Glomerular visceral epithelial cell (primary cell): ENCODE results near the gene SLIT3.
A peak's percentile ranks its signal among the peaks of the same experiment; 100 is the strongest.
"Not testable (repeated sequence)": the region's sequence is repeated elsewhere in the genome, so short reads cannot be mapped to it uniquely, and the experiment has no call there.

Experiments
- DNase-seq: peaks from one replicate; pipeline ENCODE4 v3.0.0-alpha.2; 2016; ENCODE audit errors: extremely low spot score

SLIT3 gene

GRCh38 chr5:168648016-168648415 lies 652.9 kb downstream of the SLIT3 start:
- DNase-seq = no peak

DNA sequence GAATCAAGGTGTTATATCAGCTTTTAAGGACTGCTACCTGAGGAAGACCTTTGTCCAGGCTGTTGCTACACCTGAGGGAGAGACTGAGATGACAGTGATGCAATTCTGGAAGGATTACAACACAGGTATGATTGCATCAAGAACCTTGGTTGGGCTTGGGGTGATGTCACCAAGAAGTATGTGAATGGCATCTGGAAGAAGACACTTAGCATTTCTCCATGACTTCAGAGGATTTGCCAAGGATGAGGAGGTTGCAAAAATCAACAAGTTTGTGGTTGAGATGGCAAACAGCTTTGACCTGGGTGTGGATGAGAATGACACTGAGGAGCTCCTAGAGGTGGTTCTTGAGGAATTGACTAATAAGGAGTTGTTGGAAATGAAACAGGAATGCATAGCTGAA lies 653.9 kb downstream of the SLIT3 start:
- DNase-seq = peak; percentile 12

DNA sequence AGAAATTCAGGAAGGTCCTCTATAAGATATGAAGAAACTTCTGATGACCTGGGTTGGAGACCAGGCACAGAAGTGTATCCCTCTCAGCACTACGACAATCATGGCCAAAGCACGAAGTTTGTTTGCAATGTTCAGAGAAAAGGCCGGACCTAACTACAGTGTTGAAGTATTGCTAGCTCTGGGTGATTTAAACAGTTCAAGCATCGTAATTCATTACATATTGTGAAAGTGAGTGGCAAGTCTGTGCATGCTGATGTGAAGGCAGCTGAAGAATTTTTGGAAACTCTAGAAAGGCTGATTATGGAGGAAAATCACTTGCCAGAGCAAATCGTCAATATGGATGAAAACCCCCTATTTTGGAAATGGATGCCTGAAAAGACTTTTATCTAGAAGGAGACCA lies 654.6 kb downstream of the SLIT3 start:
- DNase-seq = no peak

- no peak for DNase-seq
Observed at GRCh38 chr5:168645195-168645594, 655.7 kb downstream of the SLIT3 start.

DNA sequence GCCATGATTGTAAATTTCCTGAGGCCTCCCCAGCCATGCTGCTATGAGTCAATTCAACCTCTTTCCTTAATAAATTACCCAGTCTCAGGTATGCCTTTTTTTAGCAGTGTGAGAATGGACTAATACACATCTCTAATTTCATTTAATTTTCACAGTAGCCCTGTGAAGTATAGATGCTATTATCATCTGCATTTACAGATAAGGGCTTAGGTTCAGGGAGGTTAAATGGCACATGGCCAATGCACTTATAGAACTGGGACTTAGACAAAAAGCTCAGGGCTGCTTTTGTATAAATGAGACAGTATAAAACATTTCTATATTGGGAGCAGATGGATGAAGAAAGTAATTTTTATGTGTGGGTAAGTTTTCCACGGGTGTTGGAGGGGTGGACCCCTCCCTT lies 658.9 kb downstream of the SLIT3 start:
- DNase-seq = no peak

GRCh38 chr5:168638846-168639245 lies 662.1 kb downstream of the SLIT3 start:
- DNase-seq = not testable (repeated sequence)

- no peak for DNase-seq
Observed at GRCh38 chr5:168637793-168638192, 663.1 kb downstream of the SLIT3 start.

- no peak for DNase-seq
Observed at GRCh38 chr5:168637281-168637680, 663.7 kb downstream of the SLIT3 start.

DNA sequence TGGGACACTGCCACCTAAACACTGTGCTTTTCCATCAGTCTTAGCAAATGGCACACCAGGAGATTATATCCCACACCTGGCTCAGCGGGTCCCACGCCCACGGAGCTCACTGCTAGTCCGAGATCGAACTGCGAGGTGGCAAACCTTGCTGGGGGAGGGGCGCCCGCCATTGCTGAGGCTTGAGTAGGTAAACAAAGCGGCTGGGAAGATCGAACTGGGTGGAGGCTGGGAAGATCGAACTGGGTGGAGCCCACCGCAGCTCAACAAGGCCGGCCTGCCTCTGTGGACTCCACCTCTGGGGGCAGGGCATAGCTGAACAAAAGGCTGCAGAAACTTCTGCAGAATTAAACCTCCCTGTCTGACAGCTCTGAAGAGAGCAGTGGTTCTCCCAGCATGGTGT lies 670.0 kb downstream of the SLIT3 start:
- not testable (repeated sequence) for DNase-seq

GRCh38 chr5:168624850-168625364 lies 676.0 kb downstream of the SLIT3 start:
- DNase-seq = no peak

- DNase-seq = no peak
Observed at GRCh38 chr5:168620807-168621206, 680.1 kb downstream of the SLIT3 start.

DNA sequence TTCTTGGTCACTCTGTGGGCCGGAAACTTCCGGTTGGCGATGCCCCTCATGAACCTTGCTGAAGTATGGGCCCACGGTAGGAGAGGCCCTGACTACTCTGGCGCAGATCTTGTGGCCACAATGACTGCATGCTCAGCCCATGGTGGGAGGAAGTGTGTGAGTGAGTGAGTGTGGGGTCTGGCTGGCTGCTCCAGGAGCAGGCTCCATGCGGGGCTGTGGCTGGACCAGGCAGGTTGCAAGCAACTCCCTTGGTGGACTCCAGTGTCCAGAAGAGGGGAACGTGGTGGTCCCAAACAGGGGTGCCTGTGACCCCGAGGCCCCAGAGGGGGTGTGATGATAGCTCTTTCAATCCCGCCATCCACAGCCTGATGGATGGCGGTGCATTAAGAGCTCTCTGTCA lies 686.3 kb downstream of the SLIT3 start:
- DNase-seq = no peak

- DNase-seq = no peak
Observed at GRCh38 chr5:168613996-168614395, 686.9 kb downstream of the SLIT3 start.

GRCh38 chr5:168613396-168613795 lies 687.5 kb downstream of the SLIT3 start:
- DNase-seq = no peak

GRCh38 chr5:168612996-168613395 lies 687.9 kb downstream of the SLIT3 start:
- no peak for DNase-seq

- DNase-seq = no peak
Observed at GRCh38 chr5:168612123-168612522, 688.8 kb downstream of the SLIT3 start.
